Measurements from ENCODE around the gene ST8SIA5. TPM values are rescaled to one million over a fixed set of nuclear protein-coding genes. Genes with fewer than 3 reads are reported as not detected.

ST8SIA5 gene
- total RNA-seq, 2 experiments from 2014 or later = not detected

GRCh38 chr18:46720092-46720491 is 36.8 kb downstream of the ST8SIA5 start:
- Mint-ChIP-seq H3K27me3 (ENCODE audit: low read depth) (peaks cover 3% of the 10 kb centered on the region), H3K9me3 (no peaks in the 10 kb centered on the region), H3K4me3 (no peak overlapping the region), H3K36me3 (ENCODE audit: low read depth) (no peaks in the 10 kb centered on the region), H3K27ac (no peak overlapping the region), H3K4me1 (ENCODE audit: low read depth) (no peaks in the 10 kb centered on the region)
- no peak for DNase-seq
- intact Hi-C loops (cut with micrococcal nuclease) = no loop called here
- CTCF ChIA-PET = no interaction called here

GRCh38 chr18:46719388-46719787 is 37.5 kb downstream of the ST8SIA5 start:
- Mint-ChIP-seq H3K4me1 (ENCODE audit: low read depth) (no peaks in the 10 kb centered on the region), H3K27ac (no peak overlapping the region), H3K9me3 (no peaks in the 10 kb centered on the region), H3K27me3 (ENCODE audit: low read depth) (peaks cover 3% of the 10 kb centered on the region), H3K4me3 (no peak overlapping the region), H3K36me3 (ENCODE audit: low read depth) (no peaks in the 10 kb centered on the region)
- intact Hi-C loops (cut with micrococcal nuclease) = no loop called here
- CTCF ChIA-PET = no interaction called here
- DNase-seq = no peak

GRCh38 chr18:46718501-46719341 is 38.1 kb downstream of the ST8SIA5 start:
- H3K9me3 Mint-ChIP-seq = no peaks in the 10 kb centered on the region
- H3K4me1 Mint-ChIP-seq (ENCODE audit: low read depth) = no peaks in the 10 kb centered on the region
- CTCF ChIA-PET = no interaction called here
- H3K4me3 Mint-ChIP-seq = no peak overlapping the region
- intact Hi-C loops (cut with micrococcal nuclease) = no loop called here
- peaks cover 3% of the 10 kb centered on the region for H3K27me3 Mint-ChIP-seq (ENCODE audit: low read depth)
- H3K27ac Mint-ChIP-seq = no peak overlapping the region
- DNase-seq = no peak
- no peaks in the 10 kb centered on the region for H3K36me3 Mint-ChIP-seq (ENCODE audit: low read depth)

GRCh38 chr18:46716827-46717226 is 40.0 kb downstream of the ST8SIA5 start:
- Mint-ChIP-seq H3K4me3 (no peak overlapping the region), H3K27ac (no peak overlapping the region)
- intact Hi-C loops (cut with micrococcal nuclease) = no loop called here

GRCh38 chr18:46716336-46716735 is 40.5 kb downstream of the ST8SIA5 start:
- Mint-ChIP-seq H3K9me3 (no peaks in the 10 kb centered on the region), H3K4me1 (ENCODE audit: low read depth) (no peaks in the 10 kb centered on the region), H3K4me3 (no peak overlapping the region), H3K27me3 (ENCODE audit: low read depth) (peaks cover 3% of the 10 kb centered on the region), H3K36me3 (ENCODE audit: low read depth) (no peaks in the 10 kb centered on the region), H3K27ac (no peak overlapping the region)
- DNase-seq = no peak
- CTCF ChIA-PET = no interaction called here
- intact Hi-C loops (cut with micrococcal nuclease) = no loop called here

More at GRCh38 chr18:46716827-46717226, 40.0 kb downstream of the ST8SIA5 start:
- Mint-ChIP-seq H3K36me3 (ENCODE audit: low read depth) (no peaks in the 10 kb centered on the region), H3K27me3 (ENCODE audit: low read depth) (peaks cover 3% of the 10 kb centered on the region), H3K9me3 (no peaks in the 10 kb centered on the region), H3K4me1 (ENCODE audit: low read depth) (no peaks in the 10 kb centered on the region)
- CTCF ChIA-PET = no interaction called here
- DNase-seq = no peak

- Mint-ChIP-seq H3K4me3 (no peak overlapping the region), H3K4me1 (ENCODE audit: low read depth) (no peaks in the 10 kb centered on the region), H3K27ac (no peak overlapping the region), H3K9me3 (no peaks in the 10 kb centered on the region), H3K27me3 (ENCODE audit: low read depth) (peaks cover 3% of the 10 kb centered on the region), H3K36me3 (ENCODE audit: low read depth) (no peaks in the 10 kb centered on the region)
- intact Hi-C loops (cut with micrococcal nuclease) = no loop called here
- no peak for DNase-seq
- CTCF ChIA-PET = interaction anchor here (0.6 kb wide), 1 partner anchor 197 kb away, joined by 3 read pairs; no protein-coding TSS in a partner anchor
Measured at GRCh38 chr18:46715062-46715461, 41.8 kb downstream of the ST8SIA5 start.

GRCh38 chr18:46712406-46712805 is 44.4 kb downstream of the ST8SIA5 start:
- Mint-ChIP-seq H3K9me3 (no peaks in the 10 kb centered on the region), H3K4me1 (ENCODE audit: low read depth) (no peaks in the 10 kb centered on the region), H3K4me3 (no peak overlapping the region), H3K27me3 (ENCODE audit: low read depth) (no peaks in the 10 kb centered on the region), H3K27ac (no peak overlapping the region), H3K36me3 (ENCODE audit: low read depth) (no peaks in the 10 kb centered on the region)
- intact Hi-C loops (cut with micrococcal nuclease) = no loop called here
- CTCF ChIA-PET = no interaction called here
- DNase-seq = no peak

- intact Hi-C loops (cut with micrococcal nuclease) = no loop called here
- Mint-ChIP-seq H3K27ac (no peak overlapping the region), H3K36me3 (ENCODE audit: low read depth) (no peaks in the 10 kb centered on the region), H3K9me3 (no peaks in the 10 kb centered on the region), H3K4me3 (no peak overlapping the region), H3K27me3 (ENCODE audit: low read depth) (no peaks in the 10 kb centered on the region), H3K4me1 (ENCODE audit: low read depth) (no peaks in the 10 kb centered on the region)
- DNase-seq = no peak
- CTCF ChIA-PET = no interaction called here
Measured at GRCh38 chr18:46711444-46711863, 45.4 kb downstream of the ST8SIA5 start.

GRCh38 chr18:46706968-46707367 is 49.9 kb downstream of the ST8SIA5 start:
- intact Hi-C loops (cut with micrococcal nuclease) = no loop called here
- Mint-ChIP-seq H3K27ac (no peak overlapping the region), H3K9me3 (no peaks in the 10 kb centered on the region), H3K4me1 (ENCODE audit: low read depth) (no peaks in the 10 kb centered on the region), H3K4me3 (no peak overlapping the region), H3K27me3 (ENCODE audit: low read depth) (no peaks in the 10 kb centered on the region), H3K36me3 (ENCODE audit: low read depth) (no peaks in the 10 kb centered on the region)
- DNase-seq = no peak
- CTCF ChIA-PET = no interaction called here

GRCh38 chr18:46705521-46705920 is 51.3 kb downstream of the ST8SIA5 start:
- no peak for DNase-seq
- no peak overlapping the region for H3K4me3 Mint-ChIP-seq
- no peaks in the 10 kb centered on the region for H3K36me3 Mint-ChIP-seq (ENCODE audit: low read depth)

GRCh38 chr18:46704816-46705215 is 52.0 kb downstream of the ST8SIA5 start:
- no peak for DNase-seq
- Mint-ChIP-seq H3K9me3 (no peaks in the 10 kb centered on the region), H3K4me3 (no peak overlapping the region), H3K27me3 (ENCODE audit: low read depth) (no peaks in the 10 kb centered on the region), H3K4me1 (ENCODE audit: low read depth) (no peaks in the 10 kb centered on the region), H3K27ac (no peak overlapping the region), H3K36me3 (ENCODE audit: low read depth) (no peaks in the 10 kb centered on the region)
- CTCF ChIA-PET = no interaction called here
- intact Hi-C loops (cut with micrococcal nuclease) = no loop called here

More at GRCh38 chr18:46705521-46705920, 51.3 kb downstream of the ST8SIA5 start:
- intact Hi-C loops (cut with micrococcal nuclease) = no loop called here
- H3K27ac Mint-ChIP-seq = no peak overlapping the region
- CTCF ChIA-PET = no interaction called here
- H3K27me3 Mint-ChIP-seq (ENCODE audit: low read depth) = no peaks in the 10 kb centered on the region
- no peaks in the 10 kb centered on the region for H3K9me3 Mint-ChIP-seq
- no peaks in the 10 kb centered on the region for H3K4me1 Mint-ChIP-seq (ENCODE audit: low read depth)

- Mint-ChIP-seq H3K4me1 (ENCODE audit: low read depth) (no peaks in the 10 kb centered on the region), H3K27ac (no peak overlapping the region), H3K27me3 (ENCODE audit: low read depth) (no peaks in the 10 kb centered on the region), H3K4me3 (no peak overlapping the region), H3K9me3 (no peaks in the 10 kb centered on the region), H3K36me3 (ENCODE audit: low read depth) (no peaks in the 10 kb centered on the region)
- DNase-seq = no peak
- intact Hi-C loops (cut with micrococcal nuclease) = no loop called here
- CTCF ChIA-PET = no interaction called here
Measured at GRCh38 chr18:46704189-46704588, 52.7 kb downstream of the ST8SIA5 start.

- peaks cover 6% of the 10 kb centered on the region for H3K9me3 Mint-ChIP-seq
- DNase-seq = no peak
- CTCF ChIA-PET = no interaction called here
Measured at GRCh38 chr18:46702471-46702870, 54.4 kb downstream of the ST8SIA5 start.

More at GRCh38 chr18:46702471-46702870, 54.4 kb downstream of the ST8SIA5 start:
- H3K27ac Mint-ChIP-seq = no peak overlapping the region
- intact Hi-C loops (cut with micrococcal nuclease) = no loop called here
- no peaks in the 10 kb centered on the region for H3K4me1 Mint-ChIP-seq (ENCODE audit: low read depth)
- peaks cover 1% of the 10 kb centered on the region for H3K36me3 Mint-ChIP-seq (ENCODE audit: low read depth)
- H3K4me3 Mint-ChIP-seq = no peak overlapping the region
- peaks cover 2% of the 10 kb centered on the region for H3K27me3 Mint-ChIP-seq (ENCODE audit: low read depth)

Data from activated naive CD4-positive, alpha-beta T cell treated with anti-CD3 and anti-CD28 coated beads for 36 hours (primary cell).